Right lobe of liver (tissue), 4 donors: ENCODE results near the gene TMEM53.
A peak's percentile ranks its signal among the peaks of the same experiment; 100 is the strongest.

Source experiments
- CTCF ChIP-seq, 4 donors: fragments of 200-600 bp in 3 of 4; fragments of 450-650 bp in 1 of 4; IDR thresholded peaks; one replicate each; pipeline versions ENCODE4 v1.5.1 to v1.8.0; 2016 to 2022; ENCODE audit warnings: antibody characterized with exemption in 4 of 4, mild to moderate bottlenecking in 2 of 4
- POLR2A ChIP-seq: fragments of 450-650 bp; IDR thresholded peaks from one replicate; pipeline ENCODE4 v1.6.1; 2017; ENCODE audit warnings: antibody characterized with exemption, mild to moderate bottlenecking
- donor health status: DM: no; HTN: no; CAD: no.
- donor health status: DM: no; HTN: no; CAD: no.
- donor health status: DM: no; HTN: yes; CAD: no.

GRCh38 chr1:44660176-44660575, 14.1 kb downstream of the TMEM53 start:
- TF ChIP-seq CTCF (IDR thresholded peaks at IDR 0.05), result peak in 1 of 4 donors; percentile 6
- peak; percentile 77 for TF ChIP-seq POLR2A
